A549 (cell line): Measurements from ENCODE around the gene PCGF1. TPM values are rescaled to one million over a fixed set of nuclear protein-coding genes. Genes with fewer than 3 reads are reported as not detected.
"Not testable (repeated sequence)": the region's sequence is repeated elsewhere in the genome, so short reads cannot be mapped to it uniquely, and the experiment has no call there.

Experiments used
- ATAC-seq, 2 experiments: fragments of 200-7000 bp in 1 of 2; fragments of >200 bp in 1 of 2; cut with Nextera tagmentation in 1 of 2; cut with Tn5 transposase in 1 of 2; 3 replicates each; pipeline versions ENCODE4 v1.8.0 to v1.9.1; 2018 to 2020; ENCODE audit warnings: mild to moderate bottlenecking in 1 of 2, moderate library complexity in 1 of 2
- CTCF ChIA-PET: fragments of 300-600 bp; sonication (Branson Sonifier 250); formaldehyde crosslinking; extraction: SDS; loops from one replicate; lab custom pipeline; 2021; ENCODE audit warnings: antibody characterized with exemption, inconsistent platforms; lab: Yijun Ruan, JAX
- POLR2A ChIA-PET: fragments of 350-600 bp; formaldehyde crosslinking; extraction: SDS; loops from one replicate; lab custom pipeline; 2021; ENCODE audit warnings: antibody characterized with exemption, inconsistent platforms; lab: Yijun Ruan, JAX
- DNase-seq, 2 experiments: peaks; one replicate each; pipeline versions ENCODE4 v3.0.0 to v3.0.0-alpha.2; 2011 to 2016; ENCODE audit warnings: low read depth in 1 of 2, low spot score in 1 of 2
- FAIRE-seq: peaks from 2 replicates; lab custom pipeline; 2011; peaks lifted over from hg19 to GRCh38; lab: Jason Lieb, UNC
- H3K27ac ChIP-seq, 2 experiments: fragments of >200 bp; sonication (Bioruptor Twin); formaldehyde crosslinking; 3 replicates each; pipeline ENCODE4 v1.5.1; 2016 to 2017
- H3K4me1 ChIP-seq: fragments of >200 bp; sonication (Bioruptor Twin); formaldehyde crosslinking; 3 replicates; pipeline ENCODE4 v1.6.1; 2016
- H3K4me2 ChIP-seq: fragments of >200 bp; sonication (Bioruptor Twin); formaldehyde crosslinking; 3 replicates; pipeline ENCODE4 v1.6.1; 2016
- H3K4me3 ChIP-seq: fragments of >200 bp; sonication (Bioruptor Twin); formaldehyde crosslinking; 3 replicates; pipeline ENCODE4 v1.5.1; 2016
- H3K9me3 ChIP-seq: fragments of >200 bp; sonication (Bioruptor Twin); formaldehyde crosslinking; 3 replicates; pipeline ENCODE4 v1.6.1; 2016
- ATOH8 ChIP-seq: fragments of 250-450 bp; sonication (Bioruptor Pico); IDR thresholded peaks from 2 replicates; pipeline ENCODE4 v1.5.0; 2020; ENCODE audit warnings: low read depth, mild to moderate bottlenecking, moderate library complexity
- BCL3 ChIP-seq: fragments of >200 bp; sonication (Bioruptor Twin); formaldehyde crosslinking; IDR thresholded peaks from 3 replicates; pipeline ENCODE4 v1.6.1; 2016
- BHLHE40 ChIP-seq: IDR thresholded peaks from 2 replicates; pipeline ENCODE4 v1.6.1; 2012; ENCODE audit warnings: low read depth, low read length, inconsistent platforms
- CBX8 ChIP-seq: fragments of 200-600 bp; sonication (generic); IDR thresholded peaks from 2 replicates; pipeline ENCODE4 v1.6.1; 2016
- EHF ChIP-seq: fragments of 250-450 bp; sonication (Bioruptor Pico); IDR thresholded peaks from 2 replicates; pipeline ENCODE4 v1.5.0; 2020; ENCODE audit warnings: mild to moderate bottlenecking
- FOSB ChIP-seq: fragments of 250-450 bp; sonication (Bioruptor Pico); IDR thresholded peaks from 2 replicates; pipeline ENCODE4 v1.5.0; 2020; ENCODE audit warnings: mild to moderate bottlenecking, moderate library complexity
- FOXS1 ChIP-seq: fragments of 250-450 bp; sonication (Bioruptor Pico); IDR thresholded peaks from 2 replicates; pipeline ENCODE4 v1.5.0; 2020; ENCODE audit warnings: mild to moderate bottlenecking, moderate library complexity
- HES2 ChIP-seq: fragments of >200 bp; sonication (Bioruptor Twin); formaldehyde crosslinking; IDR thresholded peaks from 2 replicates; pipeline ENCODE4 v1.6.1; 2016
- HEYL ChIP-seq: fragments of 250-450 bp; sonication (Bioruptor Pico); IDR thresholded peaks from 2 replicates; pipeline ENCODE4 v1.8.0; 2021; ENCODE audit warnings: mild to moderate bottlenecking, moderate library complexity
- HOXA7 ChIP-seq: fragments of 250-450 bp; sonication (Bioruptor Pico); IDR thresholded peaks from 2 replicates; pipeline ENCODE4 v1.5.0; 2020; ENCODE audit warnings: mild to moderate bottlenecking, moderate library complexity
- HOXB13 ChIP-seq: fragments of 250-450 bp; sonication (Bioruptor Pico); IDR thresholded peaks from 2 replicates; pipeline ENCODE4 v1.5.0; 2020; ENCODE audit warnings: low read depth, mild to moderate bottlenecking, moderate library complexity
- JUN ChIP-seq, 2 experiments: fragments of >200 bp; sonication (Bioruptor Twin); formaldehyde crosslinking; IDR thresholded peaks; 2 replicates in 1 of 2; 3 replicates in 1 of 2; pipeline ENCODE4 v1.6.1; 2016 to 2017
- KDM1A ChIP-seq: fragments of 200-600 bp; sonication (generic); IDR thresholded peaks from 2 replicates; pipeline ENCODE4 v1.6.1; 2016; ENCODE audit warnings: low read depth, mild to moderate bottlenecking
- NPAS2 ChIP-seq: fragments of 250-450 bp; sonication (Bioruptor Pico); IDR thresholded peaks from 2 replicates; pipeline ENCODE4 v1.8.0; 2022; ENCODE audit warnings: mild to moderate bottlenecking, moderate library complexity, borderline replicate concordance
- PBX3 ChIP-seq: IDR thresholded peaks from 2 replicates; pipeline ENCODE4 v1.6.1; 2012
- PHF8 ChIP-seq: fragments of 200-600 bp; sonication (generic); IDR thresholded peaks from 2 replicates; pipeline ENCODE4 v1.6.1; 2016; ENCODE audit warnings: low read depth, mild to moderate bottlenecking, antibody characterized with exemption, moderate library complexity, borderline replicate concordance
- POLR2A ChIP-seq: IDR thresholded peaks from 2 replicates; pipeline ENCODE4 v1.6.1; 2012; ENCODE audit warnings: mild to moderate bottlenecking, low read length
- POLR2AphosphoS2 ChIP-seq: conservative IDR thresholded peaks from 2 replicates; pipeline ENCODE4 v1.6.1; 2012; ENCODE audit warnings: low read length, improper control_type of control experiment, inconsistent platforms
- ZFP36 ChIP-seq: fragments of 450-650 bp; IDR thresholded peaks from 2 replicates; pipeline ENCODE4 v1.6.1; 2014; ENCODE audit warnings: borderline replicate concordance; ENCODE audit not compliant: partially characterized antibody
- ZNF302 ChIP-seq: fragments of 250-450 bp; sonication (Bioruptor Pico); IDR thresholded peaks from 2 replicates; pipeline ENCODE4 v1.9.0; 2021; ENCODE audit warnings: inconsistent platforms, mild to moderate bottlenecking, moderate library complexity
- WGBS: methylation state at CpG from one replicate; pipeline ENCODE4 v1.1.6; 2017; ENCODE audit errors: missing lambda C conversion rate; 5-methylcytosine and 5-hydroxymethylcytosine counted together
- polyA plus RNA-seq, 4 experiments: library from polyadenylated mRNA; depleted of rRNA in 3 of 4; stranded (reverse); fragments of >200 nt; fragmentation: RNase III in 1 of 4; extraction: RNeasy Plus Mini Kit Qiagen cat#74134 plus additional on column Dnase treatment in 1 of 4; gene quantifications; 2 replicates in 3 of 4; 3 replicates in 1 of 4; pipeline ENCODE4 v1.2.3, GENCODE V29; 2011 to 2017

PCGF1 gene
- polyA plus RNA-seq, 2 of the 4 experiments (the other 2 are of a cell fraction) = 32.2 to 53.6 TPM

- H3K4me2 ChIP-seq, POLR2A ChIA-PET, FAIRE-seq: not testable (repeated sequence)
These were observed 47.3 kb downstream of the PCGF1 start for GRCh38 chr2:74460187-74460586.

GRCh38 chr2:74459503-74460118 is 47.9 kb downstream of the PCGF1 start:
- peak overlapping the region; percentile 68 to 90 for H3K27ac ChIP-seq
- DNase-seq, H3K9me3 ChIP-seq, FAIRE-seq, ATAC-seq: not testable (repeated sequence)
- TF ChIP-seq JUN (IDR thresholded peaks at IDR 0.05) = 0 out of 5 replicates have a peak, but pooled peaks of 1 of the 2 experiments have one; percentile 4
- TF ChIP-seq POLR2A = peak; percentile 16; the same call in 1 of the 2 replicates
- H3K4me1 ChIP-seq = peaks cover 30% of the 10 kb centered on the region
- POLR2A ChIA-PET = interaction anchor here (2.0 to 2.9 kb wide), 2 partner anchors 13 to 23 kb away, joined by 15 to 37 read pairs; partner anchors contain the start of genes CCDC142, MRPL53 and TTC31
- WGBS = 77% methylated on average over 13 of the region's 13 CpGs
- peak overlapping the region; percentile 83 for H3K4me2 ChIP-seq
- H3K4me3 ChIP-seq = peak overlapping the region; percentile 63
- CTCF ChIA-PET = interaction anchor here (1.3 to 2.3 kb wide), 6 partner anchors 15 to 128 kb away, joined by 3 to 8 read pairs (median 5); no protein-coding TSS in a partner anchor

More at GRCh38 chr2:74460187-74460586, 47.3 kb downstream of the PCGF1 start:
- not testable (repeated sequence) for H3K4me3 ChIP-seq, H3K9me3 ChIP-seq, H3K27ac ChIP-seq
- 0 out of 3 replicates have a peak, but pooled peaks have one; percentile 29 for TF ChIP-seq BCL3
- TF ChIP-seq, all 56 proteins: peak for 1; not testable (repeated sequence) for 55
- H3K4me1 ChIP-seq = peaks cover 30% of the 10 kb centered on the region
- WGBS = 87% methylated on average over 10 of the region's 10 CpGs
- not testable (repeated sequence) for DNase-seq, ATAC-seq
- CTCF ChIA-PET = interaction anchor here (0.6 to 2.0 kb wide), 5 partner anchors 14 to 125 kb away, joined by 3 to 6 read pairs (median 3); no protein-coding TSS in a partner anchor

- Histone ChIP-seq H3K4me1 (peaks cover 27% of the 10 kb centered on the region), H3K27ac (peak overlapping the region; percentile 68 to 90), H3K9me3 (no peaks in the 10 kb centered on the region), H3K4me3 (peak overlapping the region; percentile 63), H3K4me2 (peak overlapping the region; percentile 83)
- DNase-seq (no peak), ATAC-seq (no peak), FAIRE-seq (no peak)
- TF ChIP-seq ZNF302 (no peak), POLR2AphosphoS2 (0 out of 2 replicates have a peak, but pooled peaks have one; percentile 39)
- POLR2A ChIA-PET = interaction anchor here (1.2 to 3.3 kb wide), 9 partner anchors 9 to 635 kb away, joined by 3 to 37 read pairs (median 6); partner anchors contain the start of genes AUP1, C2orf81, CCDC142 and HTRA2
- CTCF ChIA-PET = interaction anchor here (1.3 to 2.3 kb wide), 6 partner anchors 19 to 128 kb away, joined by 3 to 8 read pairs (median 5); partner anchors contain the start of genes CCDC142 and TTC31
- WGBS = 4% methylated on average over 10 of the region's 10 CpGs
These were observed 48.5 kb downstream of the PCGF1 start for GRCh38 chr2:74458938-74459363.

- CTCF ChIA-PET = interaction anchor here (1.3 to 2.3 kb wide), 4 partner anchors 18 to 129 kb away, joined by 5 to 8 read pairs (median 6); partner anchors contain the start of genes CCDC142 and TTC31
- peak within 1 kb of the TSS; percentile 85 for H3K4me2 ChIP-seq
- H3K27ac ChIP-seq = peak within 1 kb of the TSS; percentile 87 to 92
- no peaks in the 10 kb centered on the region for H3K9me3 ChIP-seq
- ATAC-seq (peak; percentile 80 to 92), FAIRE-seq (peak; percentile 98), DNase-seq (peak; percentile 99 to 100)
- WGBS = 5% methylated on average over 38 of the region's 38 CpGs
- H3K4me1 ChIP-seq = peaks cover 25% of the 10 kb centered on the region
- H3K4me3 ChIP-seq = peak within 1 kb of the TSS; percentile 70
- POLR2A ChIA-PET = interaction anchor here (0.6 to 3.3 kb wide), 13 partner anchors 10 to 721 kb away, joined by 3 to 37 read pairs (median 6); partner anchors contain the start of genes AUP1, C2orf81, CCDC142 and HTRA2
- TF ChIP-seq PHF8 = peak; percentile 57; the same call in 1 of the 2 replicates
- no peak for TF ChIP-seq HEYL (CRISPR knock-in tag)
- TF ChIP-seq FOXS1 (CRISPR knock-in tag) = peak; percentile 88
- TF ChIP-seq HOXB13 (CRISPR knock-in tag) = peak; percentile 76; the same call in 1 of the 2 replicates
- peak; percentile 19; the same call in 1 of the 3 replicates for TF ChIP-seq BCL3
- no peak for TF ChIP-seq BHLHE40
- no peak for TF ChIP-seq ZFP36
- peak; percentile 99 for TF ChIP-seq PBX3
- 0 out of 2 replicates have a peak, but pooled peaks have one; percentile 71 for TF ChIP-seq FOSB (CRISPR knock-in tag)
- TF ChIP-seq ATOH8 (CRISPR knock-in tag) = peak; percentile 85
- TF ChIP-seq ZNF302 = no peak
- peak; percentile 49 for TF ChIP-seq POLR2A
- no peak for TF ChIP-seq CBX8
- TF ChIP-seq KDM1A = no peak
- no peak for TF ChIP-seq NPAS2 (CRISPR knock-in tag)
- TF ChIP-seq EHF (CRISPR knock-in tag) = 0 out of 2 replicates have a peak, but pooled peaks have one; percentile 71
- TF ChIP-seq HOXA7 = peak; percentile 48; the same call in 1 of the 2 replicates
- TF ChIP-seq HES2 = no peak
These were observed 49.2 kb downstream of the PCGF1 start, which contains the start of gene WBP1 for GRCh38 chr2:74458132-74458937. TSS of gene WBP1 (plus strand) at chr2:74458438. CDS start at chr2:74458603, 165 bp downstream.
